Activated naive CD8-positive, alpha-beta T cell treated with anti-CD3 and anti-CD28 coated beads, Interleukin-2, amount 50 U/mL, for 24 hours (primary cell): ENCODE results near the gene HIC2.
A peak's percentile ranks its signal among the peaks of the same experiment; 100 is the strongest.
"Not testable (repeated sequence)": the region's sequence is repeated elsewhere in the genome, so short reads cannot be mapped to it uniquely, and the experiment has no call there.

Source experiments
- ATAC-seq: fragments of 150-1000 bp; cut with Tn5 transposase; one replicate; pipeline ENCODE4 v1.10.0; 2021
- DNase-seq: peaks from one replicate; pipeline ENCODE4 v3.0.0; 2021
- H3K27ac Mint-ChIP-seq: one replicate; pipeline ENCODE4 v1.8.0; 2021; ENCODE audit warnings: mild to moderate bottlenecking, mixed read lengths
- H3K27me3 Mint-ChIP-seq: one replicate; pipeline ENCODE4 v1.8.0; 2021; ENCODE audit warnings: mixed read lengths
- H3K36me3 Mint-ChIP-seq: one replicate; pipeline ENCODE4 v1.8.0; 2021; ENCODE audit warnings: low read depth, mixed read lengths
- H3K4me1 Mint-ChIP-seq: one replicate; pipeline ENCODE4 v1.8.0; 2021; ENCODE audit warnings: mixed read lengths
- H3K4me3 Mint-ChIP-seq: one replicate; pipeline ENCODE4 v1.8.0; 2021; ENCODE audit warnings: mild to moderate bottlenecking, moderate library complexity, mixed read lengths
- H3K9me3 Mint-ChIP-seq: one replicate; pipeline ENCODE4 v1.8.0; 2021; ENCODE audit warnings: mixed read lengths

The HIC2 gene

GRCh38 chr22:21452666-21453065 is 35.5 kb downstream of the HIC2 start:
- not testable (repeated sequence) for H3K4me3 Mint-ChIP-seq, H3K27me3 Mint-ChIP-seq, DNase-seq, H3K27ac Mint-ChIP-seq, ATAC-seq, H3K4me1 Mint-ChIP-seq, H3K9me3 Mint-ChIP-seq, H3K36me3 Mint-ChIP-seq

GRCh38 chr22:21454998-21455333 is 37.8 kb downstream of the HIC2 start:
- H3K4me1 Mint-ChIP-seq, ATAC-seq, H3K27me3 Mint-ChIP-seq, H3K36me3 Mint-ChIP-seq, H3K9me3 Mint-ChIP-seq, H3K4me3 Mint-ChIP-seq, H3K27ac Mint-ChIP-seq, DNase-seq: not testable (repeated sequence)

GRCh38 chr22:21455334-21456089 is 38.3 kb downstream of the HIC2 start:
- Mint-ChIP-seq H3K4me3 (no peak overlapping the region), H3K27ac (no peak overlapping the region), H3K27me3 (no peaks in the 10 kb centered on the region), H3K36me3 (no peaks in the 10 kb centered on the region), H3K4me1 (no peaks in the 10 kb centered on the region), H3K9me3 (no peaks in the 10 kb centered on the region)
- DNase-seq = no peak
- no peak for ATAC-seq

- H3K4me1 Mint-ChIP-seq = no peaks in the 10 kb centered on the region
- no peaks in the 10 kb centered on the region for H3K9me3 Mint-ChIP-seq
- H3K36me3 Mint-ChIP-seq = no peaks in the 10 kb centered on the region
- DNase-seq = no peak
- no peak for ATAC-seq
- H3K4me3 Mint-ChIP-seq = no peak overlapping the region
- no peak overlapping the region for H3K27ac Mint-ChIP-seq
- no peaks in the 10 kb centered on the region for H3K27me3 Mint-ChIP-seq
Measured at GRCh38 chr22:21457023-21457787, 40.0 kb downstream of the HIC2 start.

- not testable (repeated sequence) for H3K9me3 Mint-ChIP-seq, H3K4me3 Mint-ChIP-seq, H3K36me3 Mint-ChIP-seq, DNase-seq, H3K27me3 Mint-ChIP-seq, H3K4me1 Mint-ChIP-seq, H3K27ac Mint-ChIP-seq, ATAC-seq
Measured at GRCh38 chr22:21462672-21463071, 45.5 kb downstream of the HIC2 start.

GRCh38 chr22:21467337-21468193 is 50.4 kb downstream of the HIC2 start, which contains the start of gene TMEM191C:
TMEM191C (plus strand) TSS chr22:21467387; CDS start chr22:21467460, 73 bp downstream.
- not testable (repeated sequence) for H3K27ac Mint-ChIP-seq, H3K4me1 Mint-ChIP-seq, H3K27me3 Mint-ChIP-seq, H3K9me3 Mint-ChIP-seq, H3K36me3 Mint-ChIP-seq, DNase-seq, ATAC-seq
- peak within 1 kb of the TSS; percentile 78 for H3K4me3 Mint-ChIP-seq

GRCh38 chr22:21468194-21469096 is 51.3 kb downstream of the HIC2 start:
- ATAC-seq = peak; percentile 93
- not testable (repeated sequence) for H3K36me3 Mint-ChIP-seq, H3K9me3 Mint-ChIP-seq, H3K27me3 Mint-ChIP-seq, H3K4me1 Mint-ChIP-seq, H3K27ac Mint-ChIP-seq
- DNase-seq = peak; percentile 89
- peak overlapping the region; percentile 78 for H3K4me3 Mint-ChIP-seq

- H3K36me3 Mint-ChIP-seq, H3K9me3 Mint-ChIP-seq, H3K27me3 Mint-ChIP-seq, H3K27ac Mint-ChIP-seq, H3K4me1 Mint-ChIP-seq, ATAC-seq, H3K4me3 Mint-ChIP-seq, DNase-seq: not testable (repeated sequence)
Measured at GRCh38 chr22:21469097-21469994, 52.2 kb downstream of the HIC2 start.

GRCh38 chr22:21472984-21473383 is 55.8 kb downstream of the HIC2 start:
- not testable (repeated sequence) for H3K36me3 Mint-ChIP-seq, H3K4me1 Mint-ChIP-seq, ATAC-seq, H3K27ac Mint-ChIP-seq, H3K4me3 Mint-ChIP-seq, H3K9me3 Mint-ChIP-seq, DNase-seq, H3K27me3 Mint-ChIP-seq

- not testable (repeated sequence) for H3K36me3 Mint-ChIP-seq, ATAC-seq, H3K4me3 Mint-ChIP-seq, DNase-seq, H3K27ac Mint-ChIP-seq, H3K4me1 Mint-ChIP-seq, H3K9me3 Mint-ChIP-seq, H3K27me3 Mint-ChIP-seq
Measured at GRCh38 chr22:21473664-21474063, 56.5 kb downstream of the HIC2 start.

GRCh38 chr22:21484039-21484438 is 66.9 kb downstream of the HIC2 start:
- H3K27ac Mint-ChIP-seq, H3K9me3 Mint-ChIP-seq, H3K4me3 Mint-ChIP-seq, DNase-seq, ATAC-seq, H3K27me3 Mint-ChIP-seq, H3K36me3 Mint-ChIP-seq, H3K4me1 Mint-ChIP-seq: not testable (repeated sequence)

- H3K27me3 Mint-ChIP-seq, H3K27ac Mint-ChIP-seq, ATAC-seq, H3K4me3 Mint-ChIP-seq, H3K36me3 Mint-ChIP-seq, DNase-seq, H3K9me3 Mint-ChIP-seq, H3K4me1 Mint-ChIP-seq: not testable (repeated sequence)
Measured at GRCh38 chr22:21487723-21488122, 70.6 kb downstream of the HIC2 start.

GRCh38 chr22:21489149-21489680 is 72.0 kb downstream of the HIC2 start:
- H3K36me3 Mint-ChIP-seq, H3K9me3 Mint-ChIP-seq, H3K27me3 Mint-ChIP-seq, H3K4me3 Mint-ChIP-seq, ATAC-seq, DNase-seq, H3K27ac Mint-ChIP-seq, H3K4me1 Mint-ChIP-seq: not testable (repeated sequence)
